GM12801 (cell line): Measurements from ENCODE around the gene TTC31.

Experiments used
- TF ChIP-seq, protein P1 (sequence below): IDR thresholded peaks from one replicate; pipeline ENCODE4 v1.5.1; 2011; ENCODE audit warnings: control low read depth; ENCODE audit not compliant: insufficient read length; ENCODE audit errors: extremely low read depth

Gene TTC31

DNA sequence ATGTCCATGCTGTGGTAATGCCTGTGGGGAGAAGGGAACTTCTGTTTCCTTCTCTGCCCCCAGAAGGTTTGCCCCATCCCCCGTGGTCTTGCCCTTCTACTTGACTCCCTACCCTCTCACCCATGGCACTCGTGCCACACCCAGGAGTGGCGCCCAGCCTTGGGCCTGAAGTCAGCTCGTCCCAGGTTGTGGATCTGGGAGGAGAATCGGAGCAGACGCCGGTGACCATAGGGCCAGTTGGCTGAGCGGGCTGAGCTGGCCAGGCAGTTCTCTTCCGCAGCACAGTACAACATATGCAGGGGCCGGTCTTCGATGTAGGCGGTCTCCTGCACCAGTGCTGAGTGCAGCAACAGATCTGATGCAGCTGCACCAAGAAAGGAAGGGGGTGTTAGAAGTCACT, 51.5 kb downstream of the TTC31 start:
- TF ChIP-seq, protein P1, sequence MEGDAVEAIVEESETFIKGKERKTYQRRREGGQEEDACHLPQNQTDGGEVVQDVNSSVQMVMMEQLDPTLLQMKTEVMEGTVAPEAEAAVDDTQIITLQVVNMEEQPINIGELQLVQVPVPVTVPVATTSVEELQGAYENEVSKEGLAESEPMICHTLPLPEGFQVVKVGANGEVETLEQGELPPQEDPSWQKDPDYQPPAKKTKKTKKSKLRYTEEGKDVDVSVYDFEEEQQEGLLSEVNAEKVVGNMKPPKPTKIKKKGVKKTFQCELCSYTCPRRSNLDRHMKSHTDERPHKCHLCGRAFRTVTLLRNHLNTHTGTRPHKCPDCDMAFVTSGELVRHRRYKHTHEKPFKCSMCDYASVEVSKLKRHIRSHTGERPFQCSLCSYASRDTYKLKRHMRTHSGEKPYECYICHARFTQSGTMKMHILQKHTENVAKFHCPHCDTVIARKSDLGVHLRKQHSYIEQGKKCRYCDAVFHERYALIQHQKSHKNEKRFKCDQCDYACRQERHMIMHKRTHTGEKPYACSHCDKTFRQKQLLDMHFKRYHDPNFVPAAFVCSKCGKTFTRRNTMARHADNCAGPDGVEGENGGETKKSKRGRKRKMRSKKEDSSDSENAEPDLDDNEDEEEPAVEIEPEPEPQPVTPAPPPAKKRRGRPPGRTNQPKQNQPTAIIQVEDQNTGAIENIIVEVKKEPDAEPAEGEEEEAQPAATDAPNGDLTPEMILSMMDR: no peak

DNA sequence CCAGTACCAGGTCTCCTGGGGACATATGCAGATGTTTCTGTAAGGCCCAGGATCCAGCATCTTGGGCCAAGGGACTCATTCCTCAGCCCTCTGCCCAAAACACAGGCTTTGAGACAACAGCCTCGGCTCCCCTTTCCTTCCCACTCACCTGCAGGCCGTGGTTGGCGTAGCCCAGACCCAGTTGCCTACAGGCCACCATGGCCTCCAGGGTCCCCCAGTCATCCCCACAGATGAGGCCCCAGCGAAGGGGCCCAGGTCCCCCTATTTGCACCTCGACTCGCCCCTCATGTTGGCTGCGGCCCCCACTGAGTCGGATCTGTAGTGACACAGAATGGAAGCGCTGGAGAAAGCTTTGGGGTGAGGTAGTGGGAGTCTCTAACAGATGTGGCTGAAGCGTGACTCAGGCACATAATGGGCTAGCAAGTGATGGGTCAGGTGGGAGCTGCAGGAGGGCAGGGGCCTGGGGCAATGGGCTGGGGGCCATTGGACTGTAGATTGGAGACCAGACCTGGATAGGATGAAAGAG, 52.6 kb downstream of the TTC31 start:
- TF ChIP-seq, protein P1: no peak

DNA sequence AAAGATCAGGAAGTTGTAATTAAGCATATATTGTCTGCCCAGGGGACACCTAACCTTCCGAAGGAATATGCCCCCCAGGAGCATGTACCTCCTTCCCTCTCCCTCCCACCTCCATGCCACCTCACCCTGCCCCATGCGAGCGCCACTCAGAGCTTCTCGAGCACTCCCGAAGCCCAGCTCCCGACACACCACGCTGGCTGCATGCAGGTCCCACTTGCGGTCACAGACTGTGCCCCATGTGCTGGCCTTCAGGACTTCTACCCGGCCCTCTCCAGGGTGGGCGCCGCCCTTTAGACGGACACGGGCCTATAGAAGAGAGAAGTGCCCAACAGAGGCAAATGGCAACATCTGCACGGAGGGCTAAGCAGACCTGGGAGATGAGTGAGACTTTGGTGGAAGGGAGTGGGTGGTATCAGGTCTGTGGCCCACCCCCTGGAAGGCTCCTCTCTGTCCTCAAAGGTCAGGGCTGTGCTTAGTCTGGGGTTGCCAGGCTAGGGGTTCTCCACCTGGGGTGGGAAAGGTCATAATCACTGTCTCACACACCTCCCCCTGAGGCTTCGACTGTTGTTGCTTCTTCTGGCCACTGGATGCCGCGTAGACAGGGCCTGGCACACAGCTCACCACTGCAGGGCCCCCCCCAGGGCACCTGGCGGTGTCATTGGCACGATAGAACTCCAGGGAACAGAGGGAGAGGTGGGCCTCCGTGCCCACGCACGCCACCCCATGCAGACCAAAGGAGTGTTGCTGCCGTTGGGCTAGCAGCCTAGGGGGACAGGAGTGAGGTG, 53.5 kb downstream of the TTC31 start:
- TF ChIP-seq, protein P1: no peak

DNA sequence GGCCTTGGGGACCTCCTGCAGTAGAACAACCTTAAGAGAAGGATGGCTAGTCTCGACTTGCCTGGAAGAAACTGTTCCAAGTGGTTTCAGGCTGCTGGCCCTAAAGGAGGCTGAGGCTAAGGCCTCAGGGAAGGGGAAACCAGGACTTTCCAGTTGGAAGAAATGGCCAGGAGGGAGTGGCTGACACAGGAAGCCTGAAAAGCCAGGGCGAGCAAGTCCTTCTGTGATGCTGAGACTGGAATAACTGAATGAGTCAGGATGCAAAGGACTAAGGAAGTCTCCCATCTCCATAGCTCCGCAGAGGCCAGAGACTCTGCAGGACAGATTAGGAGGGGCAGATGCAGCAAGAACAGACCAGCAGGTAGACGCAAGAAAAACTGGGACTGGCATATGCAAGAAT, 54.3 kb downstream of the TTC31 start:
- TF ChIP-seq, protein P1: no peak

DNA sequence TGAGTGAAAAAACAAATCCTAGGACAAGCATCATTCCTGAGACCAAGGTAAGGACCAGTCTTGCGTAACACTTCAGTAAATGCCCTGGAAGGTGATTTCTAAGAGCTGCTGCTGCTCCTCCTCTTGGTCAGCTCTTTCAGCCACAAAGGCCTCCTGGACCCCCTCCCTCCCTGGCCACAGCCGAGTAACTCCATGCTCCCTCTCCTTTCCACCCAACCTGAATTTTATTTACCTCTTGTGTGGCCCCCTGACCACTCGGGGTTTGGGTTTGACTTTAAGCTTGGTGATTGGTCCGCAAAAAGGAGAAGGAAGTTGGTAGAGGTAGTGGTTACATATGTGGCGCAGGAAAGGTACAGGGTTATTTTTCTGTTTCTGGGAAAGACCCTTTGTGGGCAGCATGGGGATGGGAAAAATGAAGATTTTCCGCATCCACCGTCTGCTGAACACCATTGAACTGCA, 56.0 kb downstream of the TTC31 start:
- TF ChIP-seq, protein P1: no peak

DNA sequence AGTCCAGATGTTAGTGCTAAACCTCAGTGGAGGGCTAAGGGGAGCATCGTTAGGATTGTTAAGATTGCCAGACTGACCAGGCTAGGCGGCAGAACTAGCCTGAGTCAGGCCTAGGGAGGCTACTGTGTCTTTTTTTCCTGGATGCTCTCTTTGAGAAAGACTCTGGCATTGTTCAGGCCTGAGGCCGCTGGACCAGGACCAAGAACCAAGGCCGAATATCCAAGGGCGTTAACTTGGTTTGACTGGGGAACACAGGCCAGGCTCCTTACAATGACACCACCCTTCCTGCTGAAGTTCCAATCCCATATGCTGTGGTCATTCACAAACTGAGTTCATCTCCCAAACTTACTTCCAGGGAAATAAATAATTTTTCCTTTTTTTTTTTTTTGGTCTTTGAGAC, 57.4 kb downstream of the TTC31 start:
- TF ChIP-seq, protein P1: no peak

DNA sequence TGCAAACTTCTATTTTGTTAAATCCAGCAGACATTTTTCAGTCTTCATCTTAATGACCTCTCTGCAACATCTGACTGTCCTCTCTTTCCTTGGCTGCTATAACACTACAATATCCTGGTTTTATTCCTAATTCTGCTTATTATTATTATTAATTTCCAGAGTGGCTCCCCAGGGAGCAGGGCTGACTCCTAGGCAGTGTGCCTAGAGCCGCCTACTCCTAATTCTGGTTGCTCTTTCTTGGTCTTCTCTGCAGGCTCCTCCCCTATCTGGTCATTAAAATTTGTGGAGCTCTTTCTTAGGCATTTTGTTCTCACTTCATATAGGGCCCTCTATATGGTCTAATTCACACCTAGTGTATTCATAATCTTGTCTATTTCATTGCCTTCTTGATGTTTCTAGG, 60.1 kb downstream of the TTC31 start:
- TF ChIP-seq, protein P1: no peak
